Breast epithelium (tissue), 4 donors: ENCODE measurements around the gene ABCA4. TPM values are rescaled to one million over a fixed set of nuclear protein-coding genes. Genes with fewer than 3 reads are reported as not detected.

Experiments used
- DNase-seq, 2 donors: peaks; one replicate each; pipeline ENCODE4 v3.0.0-alpha.2; 2019; ENCODE audit warnings: low spot score in 2 of 2
- H3K27ac ChIP-seq, 2 donors: fragments of 200-600 bp; sonication (generic) in 1 of 2; one replicate each; pipeline ENCODE4 v1.5.1; 2016 to 2019; ENCODE audit warnings: mild to moderate bottlenecking in 1 of 2
- H3K27me3 ChIP-seq, 2 donors: fragments of 200-600 bp; sonication (generic) in 1 of 2; one replicate each; pipeline versions ENCODE4 v1.5.1 to v1.6.0; 2017 to 2019; ENCODE audit warnings: control low read depth in 1 of 2, mild to moderate bottlenecking in 1 of 2
- H3K36me3 ChIP-seq: fragments of 200-600 bp; one replicate; pipeline ENCODE4 v1.5.1; 2019
- H3K4me1 ChIP-seq, 2 donors: fragments of 200-600 bp; sonication (generic); one replicate each; pipeline ENCODE4 v1.5.1; 2016 to 2019; ENCODE audit warnings: control low read depth in 1 of 2
- H3K4me3 ChIP-seq, 3 donors: fragments of 200-600 bp; sonication (generic); 1 replicate in 2 of 3; 2 replicates in 1 of 3; pipeline ENCODE4 v1.5.1; 2016 to 2019; ENCODE audit warnings: mild to moderate bottlenecking in 3 of 3, moderate library complexity in 2 of 3
- H3K9me3 ChIP-seq, 2 donors: fragments of 200-600 bp; sonication (generic) in 1 of 2; one replicate each; pipeline ENCODE4 v1.5.1; 2016 to 2019; ENCODE audit warnings: control low read depth in 1 of 2
- POLR2A ChIP-seq: fragments of 450-650 bp; IDR thresholded peaks from one replicate; pipeline ENCODE4 v1.6.1; 2016; ENCODE audit warnings: antibody characterized with exemption, mild to moderate bottlenecking, moderate library complexity
- POLR2AphosphoS5 ChIP-seq, 3 donors: sonication (generic); formaldehyde crosslinking; IDR thresholded peaks; one replicate each; pipeline ENCODE4 v1.6.1; 2017; ENCODE audit warnings: antibody characterized with exemption in 3 of 3
- intact Hi-C: fragments of 100-400 bp; cut with DNase I; formaldehyde crosslinking; loops from one replicate; pipeline ENCODE4 v1.15.1; 2023; ENCODE audit warnings: low total_unique reads
- total RNA-seq, 3 donors: library from RNA; depleted of rRNA; stranded (reverse); fragments of >200 nt; gene quantifications; one replicate each; pipeline ENCODE4 v1.1.0, GENCODE V29; 2016
- TF ChIP-seq, protein P1 (sequence below), 3 donors: fragments of 450-650 bp; IDR thresholded peaks; one replicate each; pipeline ENCODE4 v1.5.1; 2016 to 2017; ENCODE audit warnings: antibody characterized with exemption in 3 of 3, mild to moderate bottlenecking in 3 of 3, moderate library complexity in 3 of 3

Gene ABCA4
- total RNA-seq, 3 donors from 2014 or later, result 0.16 to 3.5 (median 1.3) TPM

- no peaks in the 10 kb centered on the region for H3K9me3 ChIP-seq
- TF ChIP-seq, protein P1, sequence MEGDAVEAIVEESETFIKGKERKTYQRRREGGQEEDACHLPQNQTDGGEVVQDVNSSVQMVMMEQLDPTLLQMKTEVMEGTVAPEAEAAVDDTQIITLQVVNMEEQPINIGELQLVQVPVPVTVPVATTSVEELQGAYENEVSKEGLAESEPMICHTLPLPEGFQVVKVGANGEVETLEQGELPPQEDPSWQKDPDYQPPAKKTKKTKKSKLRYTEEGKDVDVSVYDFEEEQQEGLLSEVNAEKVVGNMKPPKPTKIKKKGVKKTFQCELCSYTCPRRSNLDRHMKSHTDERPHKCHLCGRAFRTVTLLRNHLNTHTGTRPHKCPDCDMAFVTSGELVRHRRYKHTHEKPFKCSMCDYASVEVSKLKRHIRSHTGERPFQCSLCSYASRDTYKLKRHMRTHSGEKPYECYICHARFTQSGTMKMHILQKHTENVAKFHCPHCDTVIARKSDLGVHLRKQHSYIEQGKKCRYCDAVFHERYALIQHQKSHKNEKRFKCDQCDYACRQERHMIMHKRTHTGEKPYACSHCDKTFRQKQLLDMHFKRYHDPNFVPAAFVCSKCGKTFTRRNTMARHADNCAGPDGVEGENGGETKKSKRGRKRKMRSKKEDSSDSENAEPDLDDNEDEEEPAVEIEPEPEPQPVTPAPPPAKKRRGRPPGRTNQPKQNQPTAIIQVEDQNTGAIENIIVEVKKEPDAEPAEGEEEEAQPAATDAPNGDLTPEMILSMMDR (IDR thresholded peaks at IDR 0.05), result no peak
- TF ChIP-seq POLR2A, result no peak
- no peak for TF ChIP-seq POLR2AphosphoS5 (IDR thresholded peaks at IDR 0.05)
- no peak overlapping the region for H3K4me3 ChIP-seq
- no peak for DNase-seq
- H3K36me3 ChIP-seq, result no peaks in the 10 kb centered on the region
- H3K4me1 ChIP-seq, result peaks cover 0 to 9% of the 10 kb centered on the region in 2 donors
- intact Hi-C loops, result no loop called here
- no peaks in the 10 kb centered on the region for H3K27me3 ChIP-seq
- peak overlapping the region in 1 of 2 donors; percentile 13 for H3K27ac ChIP-seq
Observed at GRCh38 chr1:94039871-94040569, 80.9 kb downstream of the ABCA4 start.

DNA sequence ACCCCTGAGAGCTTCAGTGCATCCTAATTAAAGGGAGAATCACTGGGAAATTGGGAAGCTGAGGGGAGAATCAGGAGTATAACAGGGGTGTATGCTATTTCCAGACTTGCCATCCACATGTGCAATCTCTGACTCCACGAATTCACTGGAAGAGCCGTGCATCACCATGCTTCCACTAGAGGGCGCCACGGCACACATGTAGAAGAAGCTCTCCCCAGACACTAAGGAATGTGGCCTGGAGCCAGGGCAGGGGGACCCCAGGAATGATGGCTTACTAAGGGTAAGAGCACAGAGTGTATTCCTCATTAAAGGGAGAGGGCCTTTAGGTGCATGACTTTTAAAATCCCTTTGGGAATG, 81.5 kb downstream of the ABCA4 start:
- TF ChIP-seq POLR2A (no peak), POLR2AphosphoS5 (IDR thresholded peaks at IDR 0.05) (peak in 1 of 3 donors; percentile 46)
- TF ChIP-seq, protein P1 (IDR thresholded peaks at IDR 0.05), result peak; percentile 53 to 72 (median 70)
- Histone ChIP-seq H3K4me3 (no peak overlapping the region), H3K9me3 (no peaks in the 10 kb centered on the region), H3K27me3 (no peaks in the 10 kb centered on the region), H3K4me1 (peaks cover 0 to 4% of the 10 kb centered on the region in 2 donors), H3K36me3 (no peaks in the 10 kb centered on the region), H3K27ac (no peak overlapping the region)
- intact Hi-C loops, result no loop called here
- DNase-seq, result peak; percentile 42 to 74

DNA sequence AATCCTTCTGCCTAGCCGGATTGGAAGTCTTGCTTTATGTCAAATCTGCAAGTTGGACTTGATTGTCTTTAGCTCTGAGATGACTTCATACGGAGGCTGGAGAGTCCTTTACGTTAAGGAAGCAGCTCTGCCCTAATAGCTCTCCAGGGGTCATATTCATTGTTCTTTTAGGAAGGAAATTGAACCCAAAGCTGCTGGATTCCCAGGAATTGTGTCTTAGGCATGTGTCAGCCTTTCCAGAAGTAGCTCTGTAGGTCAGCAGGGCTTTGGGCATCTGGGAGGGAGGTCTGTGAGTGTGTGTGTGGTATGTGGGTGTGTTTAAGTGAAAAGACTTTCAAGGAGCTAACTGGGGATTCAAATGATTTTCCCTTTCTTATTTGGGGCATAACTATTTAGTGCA, 82.4 kb downstream of the ABCA4 start:
- H3K4me3 ChIP-seq, result no peak overlapping the region
- no peak for TF ChIP-seq POLR2AphosphoS5 (IDR thresholded peaks at IDR 0.05)
- TF ChIP-seq, protein P1 (IDR thresholded peaks at IDR 0.05), result no peak
- no peak for TF ChIP-seq POLR2A
- DNase-seq, result no peak
- intact Hi-C loops, result no loop called here
- no peaks in the 10 kb centered on the region for H3K27me3 ChIP-seq
- no peaks in the 10 kb centered on the region for H3K4me1 ChIP-seq
- peak overlapping the region in 1 of 2 donors; percentile 26 for H3K27ac ChIP-seq
- H3K36me3 ChIP-seq, result no peaks in the 10 kb centered on the region
- no peaks in the 10 kb centered on the region for H3K9me3 ChIP-seq

DNA sequence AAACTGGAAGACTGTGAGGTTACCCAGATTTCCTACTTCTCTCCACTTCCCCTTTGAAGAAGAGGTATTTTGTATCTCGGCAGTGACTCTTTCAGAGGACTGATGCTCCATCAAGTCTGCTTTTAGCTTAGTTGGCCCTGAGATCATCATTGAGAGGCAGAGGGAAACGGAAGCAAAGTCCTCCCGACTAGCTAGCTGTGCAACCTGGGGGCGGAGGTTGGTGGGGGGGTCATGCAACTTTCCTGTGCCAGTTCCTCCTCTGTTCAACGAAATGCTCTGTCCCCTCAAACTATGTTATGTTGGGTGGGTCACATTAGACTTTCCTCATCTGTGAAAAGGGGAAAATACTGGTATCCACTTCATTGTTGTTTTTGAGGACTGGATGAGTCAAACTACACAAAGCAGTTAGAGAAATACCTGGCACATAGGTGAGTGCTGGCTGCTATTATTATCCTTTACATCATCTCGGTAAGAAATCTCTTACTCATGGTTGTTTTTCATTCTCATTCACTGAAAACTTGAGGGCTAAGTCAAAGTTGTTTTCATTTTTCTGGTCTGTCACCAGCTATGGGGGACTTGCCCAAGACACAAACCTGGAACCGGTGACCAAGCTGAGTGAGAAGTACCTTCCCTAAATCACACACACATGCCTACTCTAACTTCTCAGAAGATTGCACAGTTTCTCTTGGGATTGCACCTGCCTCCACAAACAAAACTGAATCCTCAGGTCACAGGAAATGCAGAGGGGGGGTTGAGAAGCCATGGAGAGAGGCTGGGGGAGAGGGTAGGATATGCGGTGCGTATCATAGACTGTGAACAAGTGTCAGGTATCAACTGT, 83.3 kb downstream of the ABCA4 start:
- Histone ChIP-seq H3K9me3 (no peaks in the 10 kb centered on the region), H3K27ac (peak overlapping the region; percentile 39 to 57), H3K27me3 (no peaks in the 10 kb centered on the region), H3K36me3 (no peaks in the 10 kb centered on the region), H3K4me1 (no peaks in the 10 kb centered on the region), H3K4me3 (no peak overlapping the region)
- TF ChIP-seq POLR2AphosphoS5 (IDR thresholded peaks at IDR 0.05) (no peak), POLR2A (no peak)
- TF ChIP-seq, protein P1 (IDR thresholded peaks at IDR 0.05), result no peak
- intact Hi-C loops, result no loop called here
- no peak for DNase-seq

- Histone ChIP-seq H3K27me3 (no peaks in the 10 kb centered on the region), H3K9me3 (no peaks in the 10 kb centered on the region), H3K4me3 (no peak overlapping the region), H3K36me3 (no peaks in the 10 kb centered on the region), H3K4me1 (no peaks in the 10 kb centered on the region), H3K27ac (peak overlapping the region in 1 of 2 donors; percentile 57)
- TF ChIP-seq, protein P1 (IDR thresholded peaks at IDR 0.05), result no peak
- TF ChIP-seq POLR2A (no peak), POLR2AphosphoS5 (IDR thresholded peaks at IDR 0.05) (no peak)
- no peak for DNase-seq
- intact Hi-C loops, result no loop called here
Observed at GRCh38 chr1:94036730-94037129, 84.2 kb downstream of the ABCA4 start.
